Right lobe of liver (tissue), 6 donors: Measurements from ENCODE around the gene C5AR2. TPM values are rescaled to one million over a fixed set of nuclear protein-coding genes. Genes with fewer than 3 reads are reported as not detected.
A peak's percentile ranks its signal among the peaks of the same experiment; 100 is the strongest.
"Not testable (repeated sequence)": the region's sequence is repeated elsewhere in the genome, so short reads cannot be mapped to it uniquely, and the experiment has no call there.

Experiments
- ATAC-seq, 4 donors: fragments of 200-7000 bp; cut with Tn5 transposase; one replicate each; pipeline ENCODE4 v1.9.1; 2020; ENCODE audit warnings: mild to moderate bottlenecking in 4 of 4, moderate library complexity in 4 of 4
- DNase-seq, 3 donors: peaks; one replicate each; pipeline ENCODE4 v3.0.0-alpha.2; 2020
- H3K27ac ChIP-seq, 3 donors: fragments of 200-600 bp; one replicate each; pipeline ENCODE4 v1.8.0; 2022
- H3K27me3 ChIP-seq, 2 donors: fragments of 200-600 bp; one replicate each; pipeline ENCODE4 v1.8.0; 2022
- H3K36me3 ChIP-seq, 4 donors: fragments of 200-600 bp; sonication (generic) in 1 of 4; one replicate each; pipeline versions ENCODE4 v1.5.1 to v1.8.0; 2017 to 2022; ENCODE audit warnings: control low read depth in 1 of 4
- H3K4me1 ChIP-seq, 4 donors: fragments of 200-600 bp; sonication (generic) in 1 of 4; one replicate each; pipeline versions ENCODE4 v1.5.1 to v1.8.0; 2017 to 2022; ENCODE audit warnings: control low read depth in 1 of 4
- H3K4me3 ChIP-seq, 3 donors: fragments of 200-600 bp; one replicate each; pipeline ENCODE4 v1.8.0; 2022
- H3K9me3 ChIP-seq, 4 donors: fragments of 200-600 bp; sonication (generic) in 1 of 4; one replicate each; pipeline versions ENCODE4 v1.5.1 to v1.8.0; 2017 to 2022; ENCODE audit warnings: control low read depth in 1 of 4
- POLR2A ChIP-seq: fragments of 450-650 bp; IDR thresholded peaks from one replicate; pipeline ENCODE4 v1.6.1; 2017; ENCODE audit warnings: antibody characterized with exemption, mild to moderate bottlenecking
- WGBS: methylation state at CpG from one replicate; pipeline ENCODE4 v1.1.6; 2018; ENCODE audit warnings: low coverage, low lambda C conversion rate; ENCODE audit not compliant: insufficient coverage; ENCODE audit errors: missing lambda C conversion rate; 5-methylcytosine and 5-hydroxymethylcytosine counted together
- intact Hi-C, 2 donors: fragments of 100-400 bp; cut with DNase I; formaldehyde crosslinking; loops; one replicate each; pipeline versions ENCODE4 v1.11.2 to v1.14.1; 2022
- total RNA-seq, 6 experiments: library from RNA; depleted of rRNA in 2 of 6; stranded (reverse); fragments of >200 nt in 2 of 6; fragmentation: NEBNext Ultra II Directional in 3 of 6; extraction: Animal tissue kit (Norgen Biotek cat#: 25700) in 3 of 6; gene quantifications; one replicate each; pipeline versions ENCODE4 v1.1.0 to v1.2.4, GENCODE V29; 2016 to 2023
- TF ChIP-seq, protein P1 (sequence below), 4 donors: fragments of 200-600 bp in 3 of 4; fragments of 450-650 bp in 1 of 4; IDR thresholded peaks; one replicate each; pipeline versions ENCODE4 v1.5.1 to v1.8.0; 2016 to 2022; ENCODE audit warnings: antibody characterized with exemption in 4 of 4, mild to moderate bottlenecking in 2 of 4
- donor health status: DM: no; HTN: yes; CAD: no.
- donor health status: DM: no; HTN: no; CAD: no.
- donor health status: DM: no; HTN: no; CAD: no.
- donor health status: DM: no; HTN: yes; CAD: no.
- donor health status: DM: no; HTN: yes; CAD: no.

The C5AR2 gene
- total RNA-seq, 6 experiments from 2014 or later, result 1.1 to 6.6 (median 3.7) TPM

DNA sequence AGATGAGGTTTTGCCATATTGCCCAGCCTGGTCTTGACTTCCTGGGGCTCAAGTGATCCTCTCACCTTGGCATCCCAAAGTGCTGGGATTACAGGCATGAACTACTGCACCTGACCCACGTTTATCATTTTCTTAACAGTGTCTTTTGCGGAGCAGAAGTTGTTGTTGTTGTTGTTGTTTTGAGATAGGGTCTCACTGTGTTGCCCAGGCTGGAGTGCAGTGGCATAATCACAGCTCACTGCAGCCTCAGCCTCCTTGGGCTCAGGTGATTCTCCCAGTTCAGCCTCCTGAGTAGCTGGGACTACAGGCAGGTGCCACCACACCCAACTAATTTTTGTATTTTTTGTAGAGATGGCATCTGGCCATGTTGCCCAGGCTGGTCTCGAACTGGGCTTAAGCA lies 55.6 kb downstream of the C5AR2 start:
- H3K27ac ChIP-seq, ATAC-seq, intact Hi-C loops, H3K4me3 ChIP-seq, H3K9me3 ChIP-seq, H3K27me3 ChIP-seq, DNase-seq, H3K36me3 ChIP-seq, H3K4me1 ChIP-seq: not testable (repeated sequence)
- WGBS, result 52% methylated on average over 2 of the region's 3 CpGs

DNA sequence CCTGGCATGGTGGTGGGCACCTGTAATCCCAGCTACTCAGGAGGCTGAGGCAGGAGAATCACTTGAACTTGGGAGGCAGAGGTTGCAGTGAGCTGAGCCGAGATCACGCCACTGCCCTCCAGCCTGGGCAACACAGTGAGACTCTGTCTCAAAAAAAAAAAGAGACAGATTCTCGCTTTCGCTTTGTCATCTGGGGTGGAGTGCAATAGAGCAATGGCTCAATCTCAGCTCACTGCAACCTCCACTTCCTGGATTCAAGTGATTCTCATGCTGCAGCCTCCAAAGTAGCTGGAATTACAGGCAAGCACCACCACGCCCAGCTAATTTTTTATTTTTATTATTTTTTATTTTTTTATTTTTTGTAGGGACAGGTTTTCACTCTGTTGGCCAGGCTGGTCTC lies 56.7 kb downstream of the C5AR2 start:
- ATAC-seq, result peak in 3 of 4 donors; percentile 29 to 66 (median 34)
- H3K27me3 ChIP-seq, H3K4me1 ChIP-seq, H3K4me3 ChIP-seq, DNase-seq, H3K9me3 ChIP-seq, intact Hi-C loops, H3K36me3 ChIP-seq: not testable (repeated sequence)
- peak overlapping the region in 1 of 3 donors; percentile 17 for H3K27ac ChIP-seq
- 73% methylated on average over 5 of the region's 5 CpGs for WGBS

DNA sequence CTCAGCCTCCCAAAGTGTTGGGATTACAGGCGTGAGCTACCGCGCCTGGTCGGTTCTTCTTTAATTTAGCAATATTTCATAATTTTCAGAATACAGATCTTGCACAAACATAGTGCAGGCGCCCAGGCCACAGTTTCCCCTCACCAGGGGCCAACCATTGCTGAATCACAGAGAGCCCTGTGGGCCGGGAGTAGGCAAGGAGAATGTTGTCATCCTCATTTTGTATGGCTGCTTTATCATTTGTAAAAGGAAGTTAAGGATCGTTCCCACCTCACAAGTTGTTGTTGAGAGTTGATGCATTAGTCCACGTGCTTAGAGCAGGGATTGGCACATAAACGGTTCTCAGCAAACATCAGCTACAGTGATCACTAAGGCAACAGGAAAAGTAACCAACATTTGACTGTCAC lies 57.2 kb downstream of the C5AR2 start:
- peak; percentile 48 to 60 (median 54) for ATAC-seq
- WGBS, result 65% methylated on average over 9 of the region's 9 CpGs

DNA sequence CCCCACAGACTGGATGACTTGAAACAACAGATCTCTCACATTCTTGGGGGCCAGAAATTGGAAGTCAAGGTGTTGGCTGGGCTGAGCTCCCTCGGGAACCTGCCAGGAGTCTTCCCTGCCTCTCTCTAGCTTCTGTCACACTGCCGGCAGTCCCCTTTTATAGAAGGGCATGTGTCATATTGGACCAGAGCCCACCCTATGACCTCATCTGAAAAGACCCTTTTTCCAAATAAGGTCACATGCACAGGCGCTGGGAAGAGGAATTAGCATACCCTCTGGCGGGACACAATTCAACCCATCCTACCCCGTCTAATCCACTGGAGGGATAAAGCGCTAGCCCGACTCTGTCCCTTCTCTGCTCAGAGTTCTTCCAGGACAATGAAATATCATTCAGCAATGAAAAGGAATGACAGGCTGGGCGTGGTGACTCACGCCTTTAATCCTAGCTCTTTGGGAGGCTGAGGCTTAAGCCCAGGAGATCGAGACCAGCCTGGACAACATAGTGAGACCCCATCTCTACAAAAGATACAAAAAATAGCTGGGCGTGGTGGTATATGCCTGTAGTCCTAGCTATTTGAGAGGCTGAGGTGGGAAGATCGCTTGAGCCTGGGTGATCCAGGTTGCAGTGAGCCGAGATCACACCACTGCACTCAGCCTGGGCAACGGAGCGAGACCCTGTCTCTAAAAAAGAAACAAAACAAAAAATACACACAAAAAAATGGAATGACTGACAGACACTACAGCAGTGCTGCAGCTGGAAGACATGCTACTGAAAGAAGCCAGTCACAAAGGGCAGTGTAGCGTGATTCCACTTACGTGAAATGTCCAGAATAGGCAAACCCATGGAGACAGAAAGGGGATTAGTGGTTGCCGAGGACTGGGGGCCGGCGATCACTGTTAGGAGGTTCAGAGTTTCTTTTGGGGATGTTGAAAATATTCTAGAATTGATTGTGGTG lies 58.8 kb downstream of the C5AR2 start:
- H3K27ac ChIP-seq, result no peak overlapping the region
- no peak for ATAC-seq
- H3K4me1 ChIP-seq, result no peaks in the 10 kb centered on the region
- H3K36me3 ChIP-seq, result no peaks in the 10 kb centered on the region
- no peak overlapping the region for H3K4me3 ChIP-seq
- intact Hi-C loops, result loop anchor here (5.0 kb wide), 2 partner anchors 94 to 99 kb away; no protein-coding TSS in a partner anchor
- H3K9me3 ChIP-seq, result no peaks in the 10 kb centered on the region
- TF ChIP-seq, protein P1, sequence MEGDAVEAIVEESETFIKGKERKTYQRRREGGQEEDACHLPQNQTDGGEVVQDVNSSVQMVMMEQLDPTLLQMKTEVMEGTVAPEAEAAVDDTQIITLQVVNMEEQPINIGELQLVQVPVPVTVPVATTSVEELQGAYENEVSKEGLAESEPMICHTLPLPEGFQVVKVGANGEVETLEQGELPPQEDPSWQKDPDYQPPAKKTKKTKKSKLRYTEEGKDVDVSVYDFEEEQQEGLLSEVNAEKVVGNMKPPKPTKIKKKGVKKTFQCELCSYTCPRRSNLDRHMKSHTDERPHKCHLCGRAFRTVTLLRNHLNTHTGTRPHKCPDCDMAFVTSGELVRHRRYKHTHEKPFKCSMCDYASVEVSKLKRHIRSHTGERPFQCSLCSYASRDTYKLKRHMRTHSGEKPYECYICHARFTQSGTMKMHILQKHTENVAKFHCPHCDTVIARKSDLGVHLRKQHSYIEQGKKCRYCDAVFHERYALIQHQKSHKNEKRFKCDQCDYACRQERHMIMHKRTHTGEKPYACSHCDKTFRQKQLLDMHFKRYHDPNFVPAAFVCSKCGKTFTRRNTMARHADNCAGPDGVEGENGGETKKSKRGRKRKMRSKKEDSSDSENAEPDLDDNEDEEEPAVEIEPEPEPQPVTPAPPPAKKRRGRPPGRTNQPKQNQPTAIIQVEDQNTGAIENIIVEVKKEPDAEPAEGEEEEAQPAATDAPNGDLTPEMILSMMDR (IDR thresholded peaks at IDR 0.05), result no peak
- no peak for TF ChIP-seq POLR2A
- 70% methylated on average over 20 of the region's 20 CpGs for WGBS
- no peaks in the 10 kb centered on the region for H3K27me3 ChIP-seq
- DNase-seq, result no peak

More for the DNA sequence above, 57.2 kb downstream of the C5AR2 start:
- H3K4me3 ChIP-seq, result no peak overlapping the region
- no peaks in the 10 kb centered on the region for H3K9me3 ChIP-seq
- TF ChIP-seq POLR2A, result no peak
- TF ChIP-seq, protein P1 (IDR thresholded peaks at IDR 0.05), result no peak
- H3K4me1 ChIP-seq, result no peaks in the 10 kb centered on the region
- intact Hi-C loops, result no loop called here
- H3K27me3 ChIP-seq, result no peaks in the 10 kb centered on the region
- peak in 1 of 3 donors; percentile 70 for DNase-seq
- H3K27ac ChIP-seq, result peak overlapping the region in 1 of 3 donors; percentile 17
- H3K36me3 ChIP-seq, result no peaks in the 10 kb centered on the region

DNA sequence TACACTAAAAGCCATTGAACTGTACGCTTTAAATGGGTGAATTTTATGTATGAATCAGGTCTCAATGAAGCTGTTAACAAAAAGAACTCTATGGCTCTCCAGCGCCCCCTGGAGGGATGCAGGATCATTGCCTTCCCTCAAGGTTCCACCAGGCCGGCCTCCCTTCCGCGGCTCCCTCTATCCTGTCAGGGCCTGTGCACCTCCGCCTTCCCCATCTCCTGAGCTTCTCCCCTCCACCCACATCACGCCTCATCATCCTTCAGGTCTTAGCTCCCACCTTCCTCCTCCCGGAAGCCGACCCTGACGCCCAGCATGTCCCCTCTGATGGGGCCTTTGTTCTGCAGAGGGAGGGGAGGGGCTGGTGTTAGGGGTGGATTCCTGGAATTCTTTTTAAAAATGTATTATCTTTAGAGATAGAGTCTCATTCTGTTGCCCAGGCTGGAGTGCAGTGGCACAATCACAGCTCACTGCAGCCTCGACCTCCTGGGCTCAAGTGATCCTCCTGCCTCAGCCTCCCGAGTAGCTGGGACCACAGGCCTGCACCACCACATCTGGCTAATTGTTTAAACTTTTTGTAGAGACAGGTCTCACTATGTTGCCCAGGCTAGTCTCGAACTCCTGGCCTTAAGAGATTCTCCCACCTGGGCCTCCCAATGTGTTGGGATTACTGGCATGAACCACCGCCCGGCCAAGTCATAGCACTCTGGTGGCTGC lies 59.7 kb downstream of the C5AR2 start:
- Histone ChIP-seq H3K36me3 (no peaks in the 10 kb centered on the region), H3K27ac (no peak overlapping the region), H3K9me3 (no peaks in the 10 kb centered on the region), H3K4me1 (no peaks in the 10 kb centered on the region), H3K27me3 (no peaks in the 10 kb centered on the region), H3K4me3 (no peak overlapping the region)
- 0% methylated on average over 5 of the region's 15 CpGs for WGBS
- DNase-seq (peak; percentile 81 to 87 (median 84)), ATAC-seq (peak; percentile 94 to 96 (median 94))
- intact Hi-C loops, result loop anchor here (5.0 kb wide), 2 partner anchors 94 to 99 kb away; no protein-coding TSS in a partner anchor
- TF ChIP-seq POLR2A, result no peak
- TF ChIP-seq, protein P1 (IDR thresholded peaks at IDR 0.05), result peak; percentile 91 to 95 (median 92)

Other genes with a start within 250 kb of the C5AR2 start
- 10 to 100 TPM in 4 of 6 experiments, 1 to 10 TPM in 2; 8.3 to 19.1 (median 15.1) TPM for gene ZC3H4, start 218.4 kb upstream of the C5AR2 start, total RNA-seq
- gene SAE1, start 201.3 kb upstream of the C5AR2 start, total RNA-seq, result 10 to 100 TPM; 18.8 to 33.2 (median 26.7) TPM
- gene BBC3, start 101.0 kb upstream of the C5AR2 start, total RNA-seq, result 1 to 10 TPM; 1.8 to 8.0 (median 3.1) TPM
- 10 to 100 TPM in 2 of 6 experiments, 1 to 10 TPM in 4; 5.8 to 15.1 (median 9.1) TPM for gene CCDC9, start 75.7 kb upstream of the C5AR2 start, total RNA-seq
- gene INAFM1, start 57.3 kb upstream of the C5AR2 start, total RNA-seq, result 1 to 10 TPM; 2.2 to 5.8 (median 4.4) TPM
- 10 to 100 TPM in 1 of 6 experiments, 1 to 10 TPM in 5; 3.3 to 19.8 (median 5.9) TPM for gene C5AR1, start 22.3 kb upstream of the C5AR2 start, total RNA-seq
- 10 to 100 TPM in 1 of 6 experiments, 1 to 10 TPM in 5; 5.2 to 11.9 (median 8.7) TPM for gene DHX34, start 17.1 kb downstream of the C5AR2 start, total RNA-seq
- 1 to 10 TPM in 1 of 6 experiments, under 1 TPM in 5; 0.53 to 1.6 (median 0.77) TPM for gene MEIS3, start 87.4 kb downstream of the C5AR2 start, total RNA-seq
- under 1 TPM in 1 of 6 experiments, not detected in 5; 0.13 TPM for gene SLC8A2, start 139.7 kb downstream of the C5AR2 start, total RNA-seq
- gene KPTN, start 152.0 kb downstream of the C5AR2 start, total RNA-seq, result 1 to 10 TPM; 3.1 to 7.8 (median 6.2) TPM
- gene NAPA, start 182.9 kb downstream of the C5AR2 start, total RNA-seq, result 100 to 1,000 TPM in 2 of 6 experiments, 10 to 100 TPM in 4; 83.0 to 179 (median 96.0) TPM
- gene ZNF541, start 241.0 kb downstream of the C5AR2 start, total RNA-seq, result under 1 TPM in 4 of 6 experiments, not detected in 2; 0.12 to 0.25 (median 0.17) TPM